HepG2 (cell line): ENCODE data around the gene TMOD3. TPM values are rescaled to one million over a fixed set of nuclear protein-coding genes. Genes with fewer than 3 reads are reported as not detected.

ENCODE experiments used
- AFF4 ChIP-seq: sonication (generic); formaldehyde crosslinking; IDR thresholded peaks from 2 replicates; pipeline ENCODE4 v1.4.0; 2020; ENCODE audit warnings: missing genetic modification reagents
- CTCF ChIP-seq: sonication (generic); formaldehyde crosslinking; IDR thresholded peaks from 2 replicates; pipeline ENCODE4 v1.5.0; 2020; ENCODE audit warnings: mild to moderate bottlenecking, missing genetic modification reagents, moderate library complexity
- NR2F6 ChIP-seq, 2 experiments: IDR thresholded peaks; 2 replicates each; pipeline ENCODE4 v1.6.1; 2016; ENCODE audit warnings: antibody characterized with exemption in 1 of 2, mild to moderate bottlenecking in 1 of 2
- RAD21 ChIP-seq: fragments of 450-650 bp; formaldehyde crosslinking; IDR thresholded peaks from 2 replicates; pipeline ENCODE4 v1.5.0; 2020; ENCODE audit warnings: mild to moderate bottlenecking
- SMC3 ChIP-seq: IDR thresholded peaks from 2 replicates; pipeline ENCODE4 v1.6.1; 2011; ENCODE audit warnings: low read length, improper control_type of control experiment
- ZNF263 ChIP-seq: sonication (generic); formaldehyde crosslinking; IDR thresholded peaks from 2 replicates; pipeline ENCODE4 v1.4.0; 2020; ENCODE audit warnings: missing genetic modification reagents
- polyA plus RNA-seq, 8 experiments: library from polyadenylated mRNA; depleted of rRNA in 3 of 8; stranded (reverse) in 7 of 8; unstranded in 1 of 8; fragments of >200 nt; fragmentation: Illumina TruSeq in 4 of 8; extraction: Trizol in 4 of 8; gene quantifications; 2 replicates each; pipeline versions ENCODE4 v1.2.1 to v1.2.3, GENCODE V29; 2011 to 2016; ENCODE audit warnings: low read depth in 4 of 8, missing spikeins in 1 of 8, mixed read lengths in 1 of 8; ENCODE audit not compliant: insufficient read depth in 1 of 8
- total RNA-seq, 5 experiments: library from RNA; depleted of rRNA; stranded (reverse); fragments of >200 nt; fragmentation: Illumina TruSeq; extraction: Trizol; gene quantifications; 2 replicates each; pipeline ENCODE4 v1.2.3, GENCODE V29; 2016; ENCODE audit warnings: low read depth in 1 of 5

TMOD3 gene
- total and polyA plus RNA-seq, 2 of the 13 experiments (the other 11 are each of a cell fraction or from before 2014, with no cell fraction given), result 5.1 to 23.2 TPM

GRCh38 chr15:51917493-51917892, 88.0 kb downstream of the TMOD3 start (continued):
- TF ChIP-seq CTCF (peak; percentile 80), AFF4 (no peak), RAD21 (CRISPR knock-in tag) (peak; percentile 58), NR2F6 (IDR thresholded peaks at IDR 0.05) (no peak), NR2F6 (CRISPR knock-in tag; IDR thresholded peaks at IDR 0.05) (peak; percentile 10; the same call in 1 of the 2 replicates), ZNF263 (CRISPR knock-in tag) (no peak), SMC3 (peak; percentile 54; the same call in 1 of the 2 replicates)
